Measurements from ENCODE around the gene CDH4. TPM values are rescaled to one million over a fixed set of nuclear protein-coding genes. Genes with fewer than 3 reads are reported as not detected.

CDH4 gene
- total and polyA plus RNA-seq, 2 of the 8 experiments (the other 6 are each of a cell fraction or from before 2014, with no cell fraction given), result 4.3 to 7.9 TPM

DNA sequence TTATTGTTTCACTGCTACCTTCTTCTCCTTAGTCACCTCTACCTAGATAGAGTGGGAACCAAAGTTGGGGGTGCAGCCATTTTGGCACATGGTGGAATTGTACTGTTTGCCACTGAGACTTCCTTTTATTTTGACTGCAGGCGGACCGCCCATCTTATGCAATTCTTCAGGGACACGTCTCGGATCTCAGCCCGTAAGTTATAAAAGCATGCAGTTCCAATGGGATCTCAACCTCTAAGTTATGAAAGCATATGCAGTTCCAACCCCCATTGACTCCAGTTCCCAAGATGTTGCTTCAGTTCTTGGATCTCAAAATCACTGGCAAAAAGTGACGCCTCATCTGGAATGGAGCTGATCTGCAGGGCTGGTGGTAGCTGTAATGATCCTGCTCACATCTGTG, 41.2 kb upstream of the CDH4 start:
- no peak overlapping the region for H3K4me3 ChIP-seq (ENCODE audit: extremely low read depth in 1 of 4, insufficient read depth in 2 of 4, low read depth in 3 of 4, low read length in 4 of 4)
- no peak overlapping the region for H3K27ac ChIP-seq (ENCODE audit: low read depth, low read length)
- peaks cover 0 to 18% (median 13%) of the 10 kb centered on the region in 4 experiments; a peak in 5 of 7 replicates for H3K27me3 ChIP-seq (replicated peaks in 1 of 4; ENCODE audit: control insufficient read depth in 3 of 4, extremely low read depth in 1 of 4, insufficient read depth in 3 of 4, low read length in 3 of 4)
- no peak overlapping the region for H2BK15ac ChIP-seq (ENCODE audit: low read length)
- H3K14ac ChIP-seq (ENCODE audit: insufficient read length), result no peak overlapping the region
- no peak overlapping the region for H4K8ac ChIP-seq (ENCODE audit: extremely low read depth, insufficient read depth, low read length)
- ChIA-PET POLR2A (ENCODE audit: partially characterized antibody) (no interaction called here), CTCF (ENCODE audit: partially characterized antibody) (interaction anchor here (3.3 kb wide), 1 partner anchor 18 kb away, joined by 13 read pairs; no protein-coding TSS in a partner anchor)
- no peak for TF ChIP-seq SRF (IDR thresholded peaks at IDR 0.05; ENCODE audit: low read depth, low read length)
- no peak for TF ChIP-seq RFX5 (IDR thresholded peaks at IDR 0.05; ENCODE audit: borderline replicate concordance, low read depth, low read length)
- no peak for TF ChIP-seq RNF2 (IDR thresholded peaks at IDR 0.05; ENCODE audit: borderline replicate concordance, low read depth, low read length, missing control alignments, poor library complexity, severe bottlenecking)
- TF ChIP-seq SIRT6 (IDR thresholded peaks at IDR 0.05; ENCODE audit: low read length), result no peak
- TF ChIP-seq POLR2AphosphoS5 (IDR thresholded peaks at IDR 0.05; ENCODE audit: low read depth, low read length), result no peak
- no peak for TF ChIP-seq SP1 (IDR thresholded peaks at IDR 0.05; ENCODE audit: low read depth, low read length)
- TF ChIP-seq BCL11A (IDR thresholded peaks at IDR 0.05; ENCODE audit: low read depth in 2 of 2, low read length in 2 of 2), result no peak
- no peak for TF ChIP-seq POLR2A (IDR thresholded peaks at IDR 0.05; ENCODE audit: control extremely low read depth in 1 of 2, low read depth in 2 of 2, low read length in 2 of 2)
- no peak for TF ChIP-seq FOSL1 (IDR thresholded peaks at IDR 0.05; ENCODE audit: insufficient read depth, low read depth, low read length)
- no peak for TF ChIP-seq CBX5 (IDR thresholded peaks at IDR 0.05; ENCODE audit: low read depth, low read length)
- H3K56ac ChIP-seq (replicated peaks; ENCODE audit: insufficient read length, low read depth, low read length), result no peak overlapping the region
- H3K4me1 ChIP-seq (replicated peaks in 1 of 4; ENCODE audit: control insufficient read depth in 3 of 4, insufficient read depth in 4 of 4, low read length in 3 of 4), result no peaks in the 10 kb centered on the region; a peak in 1 of 7 replicates
- H4K91ac ChIP-seq (replicated peaks; ENCODE audit: insufficient read length, low read length), result no peak overlapping the region
- H2AK5ac ChIP-seq (ENCODE audit: low read depth, low read length), result no peak overlapping the region
- FAIRE-seq (no peak), DNase-seq (ENCODE audit: low read depth in 1 of 2, low spot score in 2 of 2) (no peak)
- no peak overlapping the region for H2BK5ac ChIP-seq (ENCODE audit: low read depth, low read length)
- H3K9me3 ChIP-seq (ENCODE audit: insufficient read depth in 2 of 2, low read depth in 1 of 2, low read length in 1 of 2), result no peaks in the 10 kb centered on the region
- no peak overlapping the region for H3K18ac ChIP-seq (ENCODE audit: extremely low read depth, low read length)
- no peak overlapping the region for H3K9ac ChIP-seq (replicated peaks in 1 of 4; ENCODE audit: extremely low read depth in 1 of 4, low read depth in 3 of 4, low read length in 3 of 4)
- H3K23me2 ChIP-seq (ENCODE audit: low read depth, low read length), result no peaks in the 10 kb centered on the region
- no peak overlapping the region for H2AFZ ChIP-seq (ENCODE audit: low read length)
- H4K20me1 ChIP-seq (replicated peaks in 1 of 2; ENCODE audit: control insufficient read depth in 1 of 2, insufficient read depth in 2 of 2, low read length in 2 of 2), result no peaks in the 10 kb centered on the region
- no peak overlapping the region for H2BK120ac ChIP-seq (replicated peaks; ENCODE audit: low read depth, low read length)
- no peaks in the 10 kb centered on the region for H3K79me2 ChIP-seq (ENCODE audit: control insufficient read depth in 1 of 2, insufficient read depth in 2 of 2, low read length in 2 of 2)
- no peak overlapping the region for H3K4me2 ChIP-seq (ENCODE audit: insufficient read depth in 1 of 2, low read depth in 2 of 2, low read length in 2 of 2)
- H3K36me3 ChIP-seq (ENCODE audit: control insufficient read depth in 2 of 4, insufficient read depth in 4 of 4, low read length in 3 of 4), result no peaks in the 10 kb centered on the region
- no peak overlapping the region for H3K4ac ChIP-seq (replicated peaks; ENCODE audit: insufficient read length, low read depth, low read length)
- H4K5ac ChIP-seq (ENCODE audit: insufficient read length, low read depth, low read length), result no peak overlapping the region
- no peak overlapping the region for H2BK20ac ChIP-seq (ENCODE audit: low read length)
- 91% methylated on average over 6 of the region's 6 CpGs; no CpG with 5 or more reads in 1 of the 2 experiments for WGBS, 2 experiments (ENCODE audit: extremely low coverage in 1 of 2, insufficient coverage in 1 of 2, insufficient read length in 1 of 2, insufficient replicate concordance in 2 of 2, low coverage in 1 of 2, low lambda C conversion rate in 2 of 2, missing lambda C conversion rate in 1 of 2)
- H3K79me1 ChIP-seq (ENCODE audit: low read depth, low read length), result no peaks in the 10 kb centered on the region
- no peak overlapping the region for H2BK12ac ChIP-seq (ENCODE audit: low read depth, low read length)
- H3K23ac ChIP-seq (ENCODE audit: insufficient read length), result no peak overlapping the region

Data from H1 (cell line).